ENCODE results near the gene KREMEN2.

KREMEN2 gene

GRCh38 chr16:2952679-2953078 is 11.4 kb upstream of the KREMEN2 start:
- DNase-seq (ENCODE audit: low read depth) = no peak
- TF ChIP-seq, protein P1, sequence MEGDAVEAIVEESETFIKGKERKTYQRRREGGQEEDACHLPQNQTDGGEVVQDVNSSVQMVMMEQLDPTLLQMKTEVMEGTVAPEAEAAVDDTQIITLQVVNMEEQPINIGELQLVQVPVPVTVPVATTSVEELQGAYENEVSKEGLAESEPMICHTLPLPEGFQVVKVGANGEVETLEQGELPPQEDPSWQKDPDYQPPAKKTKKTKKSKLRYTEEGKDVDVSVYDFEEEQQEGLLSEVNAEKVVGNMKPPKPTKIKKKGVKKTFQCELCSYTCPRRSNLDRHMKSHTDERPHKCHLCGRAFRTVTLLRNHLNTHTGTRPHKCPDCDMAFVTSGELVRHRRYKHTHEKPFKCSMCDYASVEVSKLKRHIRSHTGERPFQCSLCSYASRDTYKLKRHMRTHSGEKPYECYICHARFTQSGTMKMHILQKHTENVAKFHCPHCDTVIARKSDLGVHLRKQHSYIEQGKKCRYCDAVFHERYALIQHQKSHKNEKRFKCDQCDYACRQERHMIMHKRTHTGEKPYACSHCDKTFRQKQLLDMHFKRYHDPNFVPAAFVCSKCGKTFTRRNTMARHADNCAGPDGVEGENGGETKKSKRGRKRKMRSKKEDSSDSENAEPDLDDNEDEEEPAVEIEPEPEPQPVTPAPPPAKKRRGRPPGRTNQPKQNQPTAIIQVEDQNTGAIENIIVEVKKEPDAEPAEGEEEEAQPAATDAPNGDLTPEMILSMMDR (IDR thresholded peaks at IDR 0.05; ENCODE audit: insufficient read depth, low read depth, low read length, missing control alignments) = no peak
- H3K4me3 ChIP-seq (ENCODE audit: low read depth, low read length) = no peak overlapping the region

DNA sequence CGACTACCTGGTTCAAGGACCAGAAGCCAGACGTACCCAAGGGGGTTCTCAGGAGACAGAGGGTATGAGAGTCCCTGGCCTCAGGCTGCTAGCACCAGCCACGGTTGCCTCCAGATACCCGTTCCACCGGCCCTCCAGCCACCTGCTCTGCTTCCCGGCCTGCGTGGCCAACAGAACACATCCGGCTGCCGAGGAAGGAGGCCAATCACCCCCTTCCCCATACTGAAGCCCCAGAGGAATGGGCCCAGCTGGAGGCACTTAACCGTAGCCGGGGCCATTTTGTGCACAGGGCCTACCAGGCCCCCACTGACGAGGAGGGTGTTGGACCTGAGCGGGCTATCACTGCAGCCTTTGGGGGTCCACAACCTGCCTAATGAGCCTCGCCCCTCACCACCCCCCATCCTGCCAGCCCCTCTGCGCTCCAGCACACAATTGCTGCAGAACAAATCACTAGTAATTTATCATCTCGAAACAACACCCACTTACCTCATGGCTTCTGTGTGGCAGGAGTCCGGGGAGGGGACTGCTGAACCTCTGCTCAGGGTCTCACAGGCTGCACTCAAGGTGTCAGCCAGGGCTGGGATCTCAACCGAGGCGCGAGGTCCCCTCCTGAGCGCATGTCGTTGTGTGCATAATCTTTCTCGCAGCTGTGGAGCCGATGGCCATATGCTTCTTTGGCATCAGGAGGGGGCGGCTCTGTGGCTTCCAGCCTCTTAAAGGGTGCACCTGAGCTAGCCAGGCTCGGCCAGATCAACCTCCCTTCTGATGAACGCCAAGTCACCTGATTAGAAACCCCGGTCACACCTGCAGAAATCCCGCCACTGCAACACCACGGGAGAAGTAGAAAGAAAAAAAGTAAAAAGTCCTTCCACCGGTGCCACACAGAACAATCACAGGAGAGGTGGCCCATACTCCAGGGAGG is 10.1 kb upstream of the KREMEN2 start:
- TF ChIP-seq, protein P1 (IDR thresholded peaks at IDR 0.05; ENCODE audit: insufficient read depth, low read depth, low read length, missing control alignments) = no peak
- DNase-seq (ENCODE audit: low read depth) = no peak
- no peak overlapping the region for H3K4me3 ChIP-seq (ENCODE audit: low read depth, low read length)

DNA sequence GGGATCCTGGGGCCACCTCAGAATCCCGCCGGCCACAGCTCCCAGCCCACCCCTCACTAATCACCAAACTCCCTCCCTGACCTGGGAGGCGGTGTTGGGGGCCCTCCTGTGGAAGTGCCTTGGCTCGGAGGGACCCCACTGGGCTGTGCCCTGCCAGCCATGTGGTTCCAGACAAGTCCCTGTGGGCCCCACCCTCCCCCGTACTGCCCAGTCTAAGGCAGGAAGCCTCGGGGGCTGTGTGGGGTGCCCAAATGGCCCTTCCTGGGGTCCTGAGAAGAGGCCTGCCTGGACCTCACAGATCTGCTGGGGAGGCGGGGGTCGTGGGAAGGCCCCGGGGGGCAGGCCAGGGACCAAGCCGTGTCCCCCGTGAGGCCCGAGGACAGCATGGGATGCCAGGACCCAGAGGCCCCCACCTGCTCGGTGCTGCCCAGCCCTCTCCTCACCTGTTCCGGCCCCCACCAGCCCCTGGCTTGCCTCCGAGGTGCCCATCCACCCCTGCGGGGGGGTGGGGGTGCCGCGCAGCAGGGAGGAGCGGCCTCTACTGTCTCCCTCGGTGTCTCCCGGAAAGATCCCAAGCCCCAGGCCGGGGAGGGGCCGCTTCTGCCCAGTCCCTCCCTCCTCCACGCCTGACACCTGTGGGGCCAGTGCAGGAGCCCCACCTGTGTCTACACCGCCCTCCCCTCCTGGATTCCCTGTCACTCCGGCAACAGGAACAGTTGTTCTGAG is 9.3 kb upstream of the KREMEN2 start:
- no peak for DNase-seq (ENCODE audit: low read depth)
- TF ChIP-seq, protein P1 (IDR thresholded peaks at IDR 0.05; ENCODE audit: insufficient read depth, low read depth, low read length, missing control alignments) = no peak
- no peak overlapping the region for H3K4me3 ChIP-seq (ENCODE audit: low read depth, low read length)

- no peak overlapping the region for H3K4me3 ChIP-seq (ENCODE audit: low read depth, low read length)
- TF ChIP-seq, protein P1 (IDR thresholded peaks at IDR 0.05; ENCODE audit: insufficient read depth, low read depth, low read length, missing control alignments) = no peak
- DNase-seq (ENCODE audit: low read depth) = no peak
These were observed 8.7 kb upstream of the KREMEN2 start for GRCh38 chr16:2955438-2955778.

DNA sequence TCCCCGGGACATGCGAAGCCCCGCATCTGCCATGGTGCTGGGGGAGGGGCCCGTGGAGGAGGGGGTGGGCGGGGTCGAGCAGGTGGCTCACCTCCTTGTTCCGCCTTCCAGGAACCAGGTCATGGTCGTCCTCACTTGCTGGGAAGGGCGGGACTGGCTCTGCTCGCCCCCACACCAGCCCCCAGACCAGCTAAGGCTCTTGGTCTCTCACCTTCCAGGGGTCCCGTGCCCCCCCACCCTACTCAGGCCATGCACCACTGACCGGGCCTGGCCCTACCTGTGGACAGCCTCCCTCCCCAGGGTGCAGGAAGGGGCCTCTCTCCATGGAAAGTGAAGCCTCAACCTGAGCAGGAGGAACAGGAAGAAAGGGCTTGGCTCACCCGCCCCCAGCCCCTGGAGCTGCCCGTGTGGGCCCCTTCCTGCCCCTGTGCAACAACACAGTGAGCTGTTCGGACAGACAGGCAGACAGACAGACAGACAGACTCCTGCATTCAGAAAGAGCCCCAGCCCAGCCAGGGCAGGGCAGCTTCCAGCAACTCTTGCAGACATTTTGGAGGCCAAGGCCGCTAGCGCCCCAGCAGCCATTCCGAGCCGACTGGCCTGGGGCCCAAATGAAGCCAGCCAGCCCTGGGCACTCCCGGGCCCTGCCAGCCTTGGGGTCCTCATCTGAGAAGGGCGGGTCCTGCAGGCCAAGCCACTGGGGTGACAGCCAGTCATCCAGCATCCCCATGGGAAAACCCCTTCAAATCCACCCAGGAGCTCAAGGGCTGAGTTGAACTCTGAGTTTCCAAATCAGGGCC is 8.1 kb upstream of the KREMEN2 start:
- TF ChIP-seq, protein P1 (IDR thresholded peaks at IDR 0.05; ENCODE audit: insufficient read depth, low read depth, low read length, missing control alignments) = no peak
- H3K4me3 ChIP-seq (ENCODE audit: low read depth, low read length) = no peak overlapping the region
- no peak for DNase-seq (ENCODE audit: low read depth)

DNA sequence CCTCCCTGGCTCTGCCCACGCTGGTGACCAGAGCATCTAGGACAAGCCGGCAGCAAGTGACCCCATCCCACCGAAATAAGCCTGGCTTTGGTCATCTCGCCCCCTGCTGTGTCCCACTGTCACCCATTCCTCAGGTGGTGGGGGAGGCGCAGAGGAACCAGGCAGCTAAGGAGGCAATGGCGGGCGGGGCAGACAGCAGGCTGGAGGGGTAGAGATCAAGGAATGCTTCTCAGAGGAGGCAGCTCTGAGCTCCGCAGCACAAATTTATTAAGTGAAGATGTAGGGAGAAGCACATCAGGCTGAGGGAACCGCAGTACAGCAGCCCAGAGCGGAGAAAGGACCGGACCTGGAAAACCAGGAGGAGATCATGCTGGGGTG is 7.5 kb upstream of the KREMEN2 start:
- no peak for DNase-seq (ENCODE audit: low read depth)
- TF ChIP-seq, protein P1 (IDR thresholded peaks at IDR 0.05; ENCODE audit: insufficient read depth, low read depth, low read length, missing control alignments) = no peak
- H3K4me3 ChIP-seq (ENCODE audit: low read depth, low read length) = no peak overlapping the region

Data from GM12865 (cell line).